ENCODE data around the gene ZFHX2. TPM values are rescaled to one million over a fixed set of nuclear protein-coding genes. Genes with fewer than 3 reads are reported as not detected.

The ZFHX2 gene
- total RNA-seq, 1 donor from 2014 or later, result 0.90 TPM

DNA sequence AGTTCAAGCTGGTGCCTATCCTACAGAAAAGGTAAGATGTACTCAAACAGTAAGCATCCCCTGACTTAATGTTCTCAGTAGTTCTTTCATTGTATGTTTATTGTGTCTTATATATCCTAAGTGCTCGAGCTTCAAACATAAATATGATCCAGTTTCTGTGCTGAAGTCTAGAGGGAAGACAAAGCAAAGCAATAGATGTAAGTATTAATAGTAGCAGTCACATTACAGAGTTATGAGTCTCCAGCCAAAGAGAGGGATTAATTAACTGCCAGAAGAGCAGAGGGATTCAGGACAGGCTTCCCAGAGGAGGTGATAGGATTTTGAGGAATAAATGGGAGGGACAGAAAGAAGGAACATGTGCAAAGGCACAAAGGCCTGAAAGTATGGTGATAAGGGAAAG is 80.6 kb downstream of the ZFHX2 start:
- no peak for DNase-seq (ENCODE audit: low spot score)
- H3K27me3 ChIP-seq, result peaks cover 4% of the 10 kb centered on the region
- peaks cover 2% of the 10 kb centered on the region for H3K27me3 Mint-ChIP-seq (ENCODE audit: insufficient read depth, low read depth)
- TF ChIP-seq, protein P1, sequence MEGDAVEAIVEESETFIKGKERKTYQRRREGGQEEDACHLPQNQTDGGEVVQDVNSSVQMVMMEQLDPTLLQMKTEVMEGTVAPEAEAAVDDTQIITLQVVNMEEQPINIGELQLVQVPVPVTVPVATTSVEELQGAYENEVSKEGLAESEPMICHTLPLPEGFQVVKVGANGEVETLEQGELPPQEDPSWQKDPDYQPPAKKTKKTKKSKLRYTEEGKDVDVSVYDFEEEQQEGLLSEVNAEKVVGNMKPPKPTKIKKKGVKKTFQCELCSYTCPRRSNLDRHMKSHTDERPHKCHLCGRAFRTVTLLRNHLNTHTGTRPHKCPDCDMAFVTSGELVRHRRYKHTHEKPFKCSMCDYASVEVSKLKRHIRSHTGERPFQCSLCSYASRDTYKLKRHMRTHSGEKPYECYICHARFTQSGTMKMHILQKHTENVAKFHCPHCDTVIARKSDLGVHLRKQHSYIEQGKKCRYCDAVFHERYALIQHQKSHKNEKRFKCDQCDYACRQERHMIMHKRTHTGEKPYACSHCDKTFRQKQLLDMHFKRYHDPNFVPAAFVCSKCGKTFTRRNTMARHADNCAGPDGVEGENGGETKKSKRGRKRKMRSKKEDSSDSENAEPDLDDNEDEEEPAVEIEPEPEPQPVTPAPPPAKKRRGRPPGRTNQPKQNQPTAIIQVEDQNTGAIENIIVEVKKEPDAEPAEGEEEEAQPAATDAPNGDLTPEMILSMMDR (IDR thresholded peaks at IDR 0.05), result no peak
- TF ChIP-seq EZH2 (IDR thresholded peaks at IDR 0.05), result no peak
- TF ChIP-seq EZH2phosphoT487 (IDR thresholded peaks at IDR 0.05), result no peak
- no peak overlapping the region for H3K4me3 ChIP-seq
- no peak overlapping the region for H3K9ac ChIP-seq
- no peaks in the 10 kb centered on the region for H3K9me3 Mint-ChIP-seq
- H2AFZ ChIP-seq (replicated peaks), result no peak overlapping the region
- H3K4me1 Mint-ChIP-seq, result peaks cover 7% of the 10 kb centered on the region
- H3K36me3 ChIP-seq, result peaks cover 27% of the 10 kb centered on the region
- peaks cover 21% of the 10 kb centered on the region for H3K79me2 ChIP-seq (ENCODE audit: low read depth)
- no peaks in the 10 kb centered on the region for H3K9me3 ChIP-seq (ENCODE audit: low read depth)
- H3K4me3 Mint-ChIP-seq, result no peak overlapping the region
- no peak overlapping the region for H3K27ac Mint-ChIP-seq
- peaks cover 5% of the 10 kb centered on the region for H3K4me1 ChIP-seq
- H3K36me3 Mint-ChIP-seq, result peaks cover 18% of the 10 kb centered on the region
- H3K27ac ChIP-seq, result no peak overlapping the region
- H4K20me1 ChIP-seq (ENCODE audit: low read depth), result no peaks in the 10 kb centered on the region
- peak overlapping the region; percentile 91 for H3K4me2 ChIP-seq
- peaks cover 34% of the 10 kb centered on the region for H3F3A ChIP-seq (ENCODE audit: low read depth)

Other genes with a start within 250 kb of the ZFHX2 start
- gene PPP1R3E, start 248.9 kb downstream of the ZFHX2 start, total RNA-seq (ENCODE audit: low replicate concordance), result 6.3 and 10.6 TPM in 2 replicates
- gene BCL2L2, start 244.9 kb downstream of the ZFHX2 start, total RNA-seq (ENCODE audit: low replicate concordance), result 14.9 and 18.0 TPM in 2 replicates
- gene PABPN1, start 230.3 kb downstream of the ZFHX2 start, total RNA-seq (ENCODE audit: low replicate concordance), result 264 and 298 TPM in 2 replicates
- 22.2 and 80.8 TPM in 2 replicates for gene SLC22A17, start 198.9 kb downstream of the ZFHX2 start, total RNA-seq (ENCODE audit: low replicate concordance)
- gene EFS, start 186.6 kb downstream of the ZFHX2 start, total RNA-seq (ENCODE audit: low replicate concordance), result 21.7 and 74.3 TPM in 2 replicates
- gene IL25, start 179.0 kb downstream of the ZFHX2 start, total RNA-seq (ENCODE audit: low replicate concordance), result not detected in 2 replicates
- 4.3 and 6.9 TPM in 2 replicates for gene CMTM5, start 174.7 kb downstream of the ZFHX2 start, total RNA-seq (ENCODE audit: low replicate concordance)
- gene MYH6, start 143.5 kb downstream of the ZFHX2 start, total RNA-seq (ENCODE audit: low replicate concordance), result 0.03 TPM in 1 of 2 replicates, not detected in the other
- 0.19 TPM in 1 of 2 replicates, not detected in the other for gene MYH7, start 116.1 kb downstream of the ZFHX2 start, total RNA-seq (ENCODE audit: low replicate concordance)
- gene NGDN, start 82.1 kb downstream of the ZFHX2 start, total RNA-seq (ENCODE audit: low replicate concordance), result 51.1 and 60.1 TPM in 2 replicates
- 7.7 and 17.0 TPM in 2 replicates for gene THTPA, start 4.5 kb upstream of the ZFHX2 start, total RNA-seq (ENCODE audit: low replicate concordance)
- 65.4 and 126 TPM in 2 replicates for gene AP1G2, start 16.0 kb upstream of the ZFHX2 start, total RNA-seq (ENCODE audit: low replicate concordance)
- gene JPH4, start 27.0 kb upstream of the ZFHX2 start, total RNA-seq (ENCODE audit: low replicate concordance), result 3.2 and 13.5 TPM in 2 replicates
- 0.59 and 2.8 TPM in 2 replicates for gene DHRS2, start 84.6 kb upstream of the ZFHX2 start, total RNA-seq (ENCODE audit: low replicate concordance)

All from neural progenitor cell (in vitro differentiated cells).